Lung (tissue), 12 donors: Measurements from ENCODE around the gene KIFC1. TPM values are rescaled to one million over a fixed set of nuclear protein-coding genes. Genes with fewer than 3 reads are reported as not detected.

Experiments
- ATAC-seq: fragments of 200-7000 bp; cut with Tn5 transposase; one replicate; pipeline ENCODE4 v1.9.1; 2020; ENCODE audit warnings: moderate number of reproducible peaks; ENCODE audit not compliant: insufficient read depth, low FRiP score
- DNase-seq, 3 donors: peaks; one replicate each; pipeline ENCODE4 v3.0.0-alpha.2; 2013 to 2017
- H3K27ac ChIP-seq, 2 donors: one replicate each; pipeline ENCODE4 v1.5.1; 2013; ENCODE audit warnings: mild to moderate bottlenecking in 2 of 2, moderate library complexity in 2 of 2, control low read depth in 1 of 2, inconsistent platforms in 1 of 2, low read depth in 1 of 2, low read length in 1 of 2
- H3K27me3 ChIP-seq, 3 donors: one replicate each; pipeline ENCODE4 v1.5.1; 2013; ENCODE audit warnings: low read length in 2 of 3; ENCODE audit not compliant: control insufficient read depth in 3 of 3, insufficient read depth in 3 of 3
- H3K36me3 ChIP-seq, 4 donors: one replicate each; pipeline ENCODE4 v1.5.1; 2013; ENCODE audit warnings: low read length in 4 of 4, mild to moderate bottlenecking in 1 of 4, moderate library complexity in 1 of 4; ENCODE audit not compliant: control insufficient read depth in 4 of 4, insufficient read depth in 4 of 4
- H3K4me1 ChIP-seq, 5 donors: one replicate each; pipeline ENCODE4 v1.5.1; 2013; ENCODE audit warnings: low read length in 5 of 5, mild to moderate bottlenecking in 2 of 5, moderate library complexity in 1 of 5; ENCODE audit not compliant: control insufficient read depth in 5 of 5, insufficient read depth in 5 of 5
- H3K4me3 ChIP-seq: one replicate; pipeline ENCODE4 v1.5.1; 2013; ENCODE audit warnings: mild to moderate bottlenecking, control low read depth, moderate library complexity
- H3K9ac ChIP-seq, 2 donors: one replicate each; pipeline ENCODE4 v1.5.1; 2013; ENCODE audit warnings: low read length in 2 of 2, control low read depth in 1 of 2; ENCODE audit not compliant: insufficient read depth in 1 of 2
- H3K9me3 ChIP-seq, 4 donors: one replicate each; pipeline ENCODE4 v1.5.1; 2013; ENCODE audit warnings: low read length in 3 of 4, mild to moderate bottlenecking in 1 of 4, moderate library complexity in 1 of 4; ENCODE audit not compliant: control insufficient read depth in 4 of 4, insufficient read depth in 3 of 4
- WGBS, 2 donors: extraction: QIAGEN DNeasy Blood & Tissue Kit; methylation state at CpG; one replicate each; pipeline ENCODE4 v1.1.7; 2013; 5-methylcytosine and 5-hydroxymethylcytosine counted together
- polyA plus RNA-seq, 2 donors: library from polyadenylated mRNA; stranded (reverse); fragments of 200-250 nt; gene quantifications; one replicate each; pipeline ENCODE4 v1.2.1, GENCODE V29; 2013
- total RNA-seq, 2 donors: library from RNA; depleted of rRNA in 1 of 2; stranded (reverse); fragments of >200 nt in 1 of 2; gene quantifications; one replicate each; pipeline ENCODE4 v1.2.1, GENCODE V29; 2014 to 2021
- TF ChIP-seq, protein P1 (sequence below): IDR thresholded peaks from 2 replicates; pipeline ENCODE4 v1.5.1; 2012; ENCODE audit warnings: mild to moderate bottlenecking; ENCODE audit errors: control extremely low read depth, extremely low read depth
- donor health status: control.
- donor health status: control.
- donor health status: Bipolar disorder and iron deficiency.
- donor health status: healthy.
- donor health status: DM: yes; HTN: yes; CAD: no.

KIFC1 gene
- total and polyA plus RNA-seq, 4 donors, result 2.1 to 4.4 (median 2.6) TPM

DNA sequence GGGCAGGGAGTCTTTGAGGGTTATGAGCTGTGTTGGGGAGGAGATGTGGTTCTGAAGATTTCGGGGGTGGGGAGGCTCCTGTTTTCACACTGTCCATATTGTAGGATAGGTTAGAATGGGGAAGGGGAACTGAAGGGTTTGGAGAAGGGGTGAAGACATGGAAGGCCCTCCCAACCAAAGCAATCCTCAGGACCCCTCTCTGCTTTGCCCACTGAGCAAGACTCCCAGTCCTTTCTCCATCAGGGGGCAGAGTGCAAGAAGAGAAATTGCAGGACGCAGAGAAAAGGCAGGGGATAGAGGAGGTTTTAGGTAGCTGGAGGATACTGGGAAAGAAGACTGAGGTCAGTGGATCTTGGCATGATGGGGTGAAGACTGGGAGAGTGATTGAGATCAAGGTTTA is 32.2 kb downstream of the KIFC1 start:
- Histone ChIP-seq H3K9me3 (no peaks in the 10 kb centered on the region), H3K4me3 (no peak overlapping the region), H3K27me3 (no peaks in the 10 kb centered on the region), H3K4me1 (peaks cover 9 to 37% (median 18%) of the 10 kb centered on the region in 5 donors), H3K9ac (no peak overlapping the region), H3K27ac (peak overlapping the region in 1 of 2 donors; percentile 92), H3K36me3 (peaks cover 0 to 5% (median 0%) of the 10 kb centered on the region in 4 donors)
- DNase-seq, result no peak
- ATAC-seq, result no peak
- WGBS, 2 donors, result 92 to 95% methylated on average over 2 of the region's 2 CpGs
- TF ChIP-seq, protein P1, sequence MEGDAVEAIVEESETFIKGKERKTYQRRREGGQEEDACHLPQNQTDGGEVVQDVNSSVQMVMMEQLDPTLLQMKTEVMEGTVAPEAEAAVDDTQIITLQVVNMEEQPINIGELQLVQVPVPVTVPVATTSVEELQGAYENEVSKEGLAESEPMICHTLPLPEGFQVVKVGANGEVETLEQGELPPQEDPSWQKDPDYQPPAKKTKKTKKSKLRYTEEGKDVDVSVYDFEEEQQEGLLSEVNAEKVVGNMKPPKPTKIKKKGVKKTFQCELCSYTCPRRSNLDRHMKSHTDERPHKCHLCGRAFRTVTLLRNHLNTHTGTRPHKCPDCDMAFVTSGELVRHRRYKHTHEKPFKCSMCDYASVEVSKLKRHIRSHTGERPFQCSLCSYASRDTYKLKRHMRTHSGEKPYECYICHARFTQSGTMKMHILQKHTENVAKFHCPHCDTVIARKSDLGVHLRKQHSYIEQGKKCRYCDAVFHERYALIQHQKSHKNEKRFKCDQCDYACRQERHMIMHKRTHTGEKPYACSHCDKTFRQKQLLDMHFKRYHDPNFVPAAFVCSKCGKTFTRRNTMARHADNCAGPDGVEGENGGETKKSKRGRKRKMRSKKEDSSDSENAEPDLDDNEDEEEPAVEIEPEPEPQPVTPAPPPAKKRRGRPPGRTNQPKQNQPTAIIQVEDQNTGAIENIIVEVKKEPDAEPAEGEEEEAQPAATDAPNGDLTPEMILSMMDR, result no peak

GRCh38 chr6:33424855-33425667 is 33.4 kb downstream of the KIFC1 start:
- WGBS, 2 donors, result 15 to 18% methylated on average over 12 of the region's 12 CpGs
- peak overlapping the region; percentile 92 to 93 for H3K27ac ChIP-seq
- H3K9me3 ChIP-seq, result no peaks in the 10 kb centered on the region
- H3K4me1 ChIP-seq, result peaks cover 9 to 37% (median 20%) of the 10 kb centered on the region in 5 donors
- H3K9ac ChIP-seq, result peak overlapping the region; percentile 83 to 86
- peak overlapping the region; percentile 38 for H3K4me3 ChIP-seq
- ATAC-seq (no peak), DNase-seq (no peak)
- peaks cover 0 to 5% (median 0%) of the 10 kb centered on the region in 4 donors for H3K36me3 ChIP-seq
- TF ChIP-seq, protein P1, result no peak
- H3K27me3 ChIP-seq, result no peaks in the 10 kb centered on the region

DNA sequence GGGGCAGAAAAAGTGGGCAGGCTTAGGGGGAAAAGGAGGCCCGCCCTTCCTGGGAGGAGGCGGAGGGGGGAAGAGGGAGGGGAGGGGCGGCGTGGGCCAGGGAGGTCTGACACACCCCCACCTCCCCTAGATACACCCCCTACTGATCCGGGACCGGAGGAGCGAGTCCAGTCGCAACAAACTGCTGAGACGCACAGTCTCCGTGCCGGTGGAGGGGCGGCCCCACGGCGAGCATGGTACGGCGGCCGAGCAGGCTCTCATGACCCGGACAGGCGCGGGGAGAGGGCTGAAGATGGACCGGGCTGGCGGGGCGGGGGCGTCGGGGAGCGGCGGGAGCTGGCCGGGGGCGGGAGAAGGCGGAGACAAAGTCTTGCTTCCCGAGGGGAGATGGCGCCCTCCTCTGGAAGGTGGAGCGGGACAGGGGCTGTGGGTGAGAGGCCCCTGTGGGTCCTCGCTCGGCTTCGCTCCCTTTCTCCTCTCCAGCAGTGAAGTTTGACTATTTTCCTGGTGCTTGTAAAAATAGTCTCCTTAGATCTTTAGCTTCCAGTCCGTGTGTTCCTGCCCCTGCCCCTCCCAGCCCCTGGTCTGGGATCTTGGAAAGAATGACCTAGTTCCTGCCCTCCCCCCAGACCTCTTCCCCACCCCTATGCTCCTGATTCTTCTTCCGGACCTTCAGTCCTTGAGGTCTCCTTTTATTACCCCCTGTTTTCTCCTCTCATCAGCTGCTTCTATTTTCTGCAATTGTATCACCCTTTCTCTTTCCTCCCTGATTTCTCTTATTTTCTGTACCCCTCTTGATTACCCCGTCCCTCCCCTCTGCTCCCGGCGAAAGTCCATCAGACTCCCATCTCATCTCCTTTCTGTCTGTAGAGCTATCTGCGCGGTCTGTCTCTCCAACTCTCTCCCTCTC is 34.3 kb downstream of the KIFC1 start:
- ATAC-seq (peak; percentile 79), DNase-seq (peak; percentile 89 to 93 (median 91))
- H3K27ac ChIP-seq, result peak overlapping the region; percentile 92 to 93
- H3K27me3 ChIP-seq, result no peaks in the 10 kb centered on the region
- peak overlapping the region; percentile 77 to 86 for H3K9ac ChIP-seq
- peaks cover 0 to 5% (median 0%) of the 10 kb centered on the region in 4 donors for H3K36me3 ChIP-seq
- TF ChIP-seq, protein P1, result peak; percentile 57
- 2 to 4% methylated on average over 24 to 42 of the region's 43 CpGs for WGBS, 2 donors
- H3K4me3 ChIP-seq, result peak overlapping the region; percentile 63
- no peaks in the 10 kb centered on the region for H3K9me3 ChIP-seq
- H3K4me1 ChIP-seq, result peaks cover 9 to 46% (median 27%) of the 10 kb centered on the region in 5 donors
